ENCODE data around the gene LGR4.
"Not testable (repeated sequence)": the region's sequence is repeated elsewhere in the genome, so short reads cannot be mapped to it uniquely, and the experiment has no call there.

Gene LGR4

DNA sequence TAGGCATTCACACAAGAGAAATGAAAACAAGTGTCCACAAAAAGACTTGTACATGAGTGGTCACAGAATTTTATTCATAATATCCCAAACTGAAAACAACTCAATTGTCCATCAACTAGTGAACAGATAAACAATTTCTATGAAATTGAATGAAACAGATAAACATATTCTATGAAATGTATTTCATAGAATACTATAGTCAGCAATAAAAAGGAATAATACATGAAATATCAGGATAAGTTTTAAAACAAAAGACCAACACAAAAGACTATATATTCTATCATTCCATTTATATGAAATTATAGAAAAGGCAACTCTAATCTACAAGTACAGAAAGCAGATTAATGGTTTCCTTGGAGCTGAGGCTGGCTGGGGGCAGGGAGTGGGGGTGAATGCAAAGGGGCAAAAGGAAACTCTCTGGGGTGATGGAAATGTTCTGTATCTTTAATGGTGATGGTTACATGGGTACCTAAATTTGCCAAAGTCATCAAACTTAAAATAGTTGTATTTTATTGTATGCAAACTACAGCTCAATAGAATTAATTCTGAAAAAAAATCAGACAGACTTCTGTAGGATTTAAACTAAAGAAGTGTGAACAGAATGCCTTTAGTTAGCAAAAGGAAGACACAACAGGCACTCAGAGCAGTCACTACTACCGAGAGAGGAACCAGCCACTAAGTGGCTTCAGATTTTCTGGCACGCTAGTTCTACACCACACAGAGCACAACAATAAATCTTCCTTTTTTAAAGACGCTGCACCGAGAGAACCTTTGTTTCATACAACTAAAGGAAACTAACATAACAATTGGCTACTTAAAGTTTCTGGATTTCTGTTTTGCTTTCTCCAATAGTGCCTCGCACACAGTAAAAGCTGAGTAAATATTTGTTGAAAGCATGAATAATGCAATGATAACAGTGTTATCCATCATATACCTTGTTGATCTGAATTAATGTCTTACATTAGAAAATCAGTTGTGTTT is 124.9 kb downstream of the LGR4 start:
- DNase-seq (ENCODE audit: low spot score): no peak

DNA sequence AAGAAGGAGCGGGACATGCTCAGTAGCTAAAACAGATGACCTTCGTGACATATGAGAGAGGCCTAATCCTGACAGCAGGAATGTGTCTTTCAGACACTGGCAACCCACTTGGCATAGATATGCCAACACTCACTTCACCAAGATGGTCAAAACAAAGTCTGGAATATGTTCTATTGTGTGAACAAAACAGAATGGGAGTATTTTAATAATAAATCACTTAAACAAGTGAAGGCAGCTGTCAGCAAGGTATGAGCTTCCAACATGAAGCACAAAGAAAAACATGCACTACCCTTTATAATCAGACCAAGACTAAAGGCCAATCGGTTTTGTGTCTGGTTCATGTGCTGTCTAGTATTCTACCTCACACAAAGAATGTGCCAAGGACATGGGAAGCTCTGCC is 132.6 kb downstream of the LGR4 start:
- no peak for DNase-seq (ENCODE audit: low spot score)

DNA sequence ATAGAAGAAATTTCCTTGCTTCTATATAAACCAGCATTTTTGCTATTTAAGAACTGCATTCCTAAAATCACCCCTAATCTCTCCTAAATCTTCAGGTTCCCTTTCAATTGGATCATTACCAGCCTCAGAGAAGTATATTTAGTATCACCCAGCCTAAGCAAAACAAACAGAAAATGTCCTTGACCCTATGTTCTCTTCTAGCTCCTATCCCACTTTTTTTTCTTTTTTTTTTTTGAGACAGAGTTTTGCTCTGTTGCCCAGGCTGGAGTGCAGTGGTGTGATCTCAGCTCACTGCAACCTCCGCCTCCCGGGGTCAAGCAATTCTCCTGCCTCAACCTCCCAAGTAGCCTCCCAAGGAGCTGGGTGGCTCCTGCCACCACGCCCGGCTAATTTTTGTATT is 137.8 kb downstream of the LGR4 start:
- DNase-seq (ENCODE audit: low spot score): not testable (repeated sequence)

DNA sequence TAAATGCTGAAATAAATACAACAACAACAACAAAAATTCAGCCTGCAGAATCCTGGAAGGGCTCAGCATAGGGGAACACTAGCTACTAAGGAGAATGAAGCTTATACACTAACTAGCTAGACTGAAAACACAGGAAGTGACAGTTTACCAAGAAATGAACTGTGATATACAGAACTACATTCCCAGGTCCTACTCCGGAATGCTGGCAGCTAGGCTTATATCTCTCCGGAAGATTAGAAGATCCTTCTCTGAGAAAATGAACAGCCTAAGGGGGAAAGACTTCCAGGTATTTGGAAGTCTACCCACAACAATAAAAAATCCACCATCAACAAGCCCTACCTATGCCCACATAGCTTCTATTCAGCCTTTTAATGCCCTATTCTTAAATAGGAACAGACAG is 140.6 kb downstream of the LGR4 start:
- no peak for DNase-seq (ENCODE audit: low spot score)

DNA sequence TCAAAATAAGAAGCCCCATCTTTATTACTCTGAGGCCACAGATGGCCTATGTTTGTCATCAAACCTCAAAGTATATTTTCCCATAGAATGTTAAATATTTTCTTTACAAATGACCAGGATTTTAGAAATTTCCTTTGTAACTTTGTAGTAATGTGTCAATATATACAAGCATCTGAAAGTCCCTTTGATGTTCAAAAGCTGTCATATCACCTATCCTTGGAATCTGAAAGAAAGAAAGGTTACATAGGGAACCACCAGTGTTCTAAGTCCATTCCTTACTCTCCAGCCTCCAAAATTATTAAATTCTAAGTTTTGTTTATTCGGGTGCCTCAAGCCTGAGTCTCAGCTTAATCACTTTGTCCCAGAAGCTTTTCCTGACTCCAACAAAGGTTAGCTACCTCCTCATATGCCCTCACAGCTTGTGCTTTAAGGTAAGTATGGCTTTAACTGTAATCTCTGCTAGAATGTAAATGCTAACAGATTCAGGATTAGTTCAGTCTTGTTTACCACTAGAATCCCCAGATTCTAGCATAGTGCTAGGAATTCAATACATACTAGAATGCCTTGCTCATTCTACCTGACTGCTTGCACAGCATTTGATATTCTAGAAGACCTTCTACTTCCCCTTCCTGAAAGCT is 141.8 kb downstream of the LGR4 start:
- no peak for DNase-seq (ENCODE audit: low spot score)

DNA sequence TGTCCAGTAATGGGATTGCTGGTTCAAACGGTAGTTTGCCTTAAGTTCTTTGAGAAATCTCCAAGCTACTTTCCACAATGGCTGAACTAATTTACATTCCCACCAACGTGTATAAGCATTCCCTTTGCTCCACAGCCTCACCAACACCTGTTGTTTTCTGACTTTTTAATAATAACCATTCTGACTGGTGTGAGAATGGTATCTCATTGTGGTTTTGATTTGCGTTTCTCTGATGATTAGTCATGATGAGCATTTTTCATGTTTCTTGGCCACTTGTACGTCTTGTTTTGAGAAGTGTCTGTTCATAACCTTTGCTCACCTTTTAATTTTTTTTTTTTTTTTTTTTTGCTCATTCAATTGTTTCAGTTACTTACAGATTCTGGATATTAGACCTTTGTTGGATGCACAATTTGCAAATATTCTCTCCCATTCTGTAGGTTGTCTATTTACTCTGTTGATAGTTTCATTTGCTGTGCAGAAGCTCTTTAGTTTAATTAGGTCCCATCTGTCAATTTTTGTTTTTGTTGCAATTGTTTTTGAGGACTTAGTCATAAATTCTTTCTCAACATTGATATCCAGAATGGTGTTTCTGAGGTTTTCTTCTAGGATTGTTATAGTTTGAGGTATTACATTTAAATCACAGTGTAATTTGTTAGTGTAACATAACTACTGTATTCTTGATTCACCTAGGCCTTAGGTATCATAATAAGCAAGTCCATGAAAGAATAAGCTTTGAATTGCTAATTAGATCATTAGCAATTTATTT is 142.5 kb downstream of the LGR4 start:
- no peak for DNase-seq (ENCODE audit: low spot score)

DNA sequence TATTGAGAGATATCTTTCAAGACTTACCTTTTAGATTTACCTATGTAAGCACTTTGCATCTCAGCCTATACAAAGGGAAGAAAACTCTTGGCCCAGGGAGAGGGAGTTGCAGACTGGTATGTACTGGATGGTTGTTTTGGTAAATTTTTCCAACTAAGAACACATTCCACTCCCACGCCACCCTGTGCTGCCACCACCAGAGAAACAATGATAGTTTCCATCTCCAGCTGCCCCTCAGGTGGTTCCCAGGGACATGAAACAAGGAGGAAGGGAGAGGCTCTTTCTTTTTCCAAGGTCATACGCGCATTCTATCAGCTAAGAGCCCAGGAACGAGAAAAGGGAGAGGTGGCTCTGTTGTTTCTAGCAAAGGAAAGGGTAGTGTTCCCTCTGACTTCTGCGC is 144.0 kb downstream of the LGR4 start:
- DNase-seq (ENCODE audit: low spot score): no peak

DNA sequence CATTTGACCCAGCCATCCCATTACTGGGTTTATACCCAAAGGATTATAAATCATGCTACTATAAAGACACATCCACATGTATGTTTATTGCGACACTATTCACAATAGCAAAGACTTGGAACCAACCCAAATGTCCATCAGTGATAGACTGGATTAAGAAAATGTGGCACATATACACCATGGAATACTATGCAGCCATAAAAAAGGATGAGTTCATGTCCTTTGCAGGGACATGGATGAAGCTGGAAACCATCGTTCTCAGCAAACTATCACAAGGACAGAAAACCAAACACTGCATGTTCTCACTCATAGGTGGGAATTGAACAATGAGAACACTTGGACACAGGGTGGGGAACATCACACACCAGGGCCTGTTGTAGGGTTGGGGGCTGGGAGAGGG is 145.5 kb downstream of the LGR4 start:
- not testable (repeated sequence) for DNase-seq (ENCODE audit: low spot score)

DNA sequence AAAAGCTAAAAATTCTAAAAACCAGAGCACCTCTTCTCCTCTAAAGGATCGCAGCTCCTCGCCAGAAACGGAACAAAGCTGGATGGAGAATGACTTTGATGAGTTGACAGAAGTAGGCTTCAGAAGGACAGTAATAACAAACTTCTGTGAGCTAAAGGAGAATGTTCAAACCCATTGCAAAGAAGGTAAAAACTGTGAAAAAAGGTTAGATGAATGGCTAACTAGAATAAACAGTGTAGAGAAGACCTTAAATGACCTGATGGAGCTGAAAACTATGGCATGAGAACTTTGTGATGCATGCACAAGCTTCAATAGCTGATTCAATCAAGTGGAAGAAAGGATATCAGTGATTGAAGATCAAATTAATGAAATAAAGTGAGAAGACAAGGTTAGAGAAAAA is 150.4 kb downstream of the LGR4 start:
- not testable (repeated sequence) for DNase-seq (ENCODE audit: low spot score)

DNA sequence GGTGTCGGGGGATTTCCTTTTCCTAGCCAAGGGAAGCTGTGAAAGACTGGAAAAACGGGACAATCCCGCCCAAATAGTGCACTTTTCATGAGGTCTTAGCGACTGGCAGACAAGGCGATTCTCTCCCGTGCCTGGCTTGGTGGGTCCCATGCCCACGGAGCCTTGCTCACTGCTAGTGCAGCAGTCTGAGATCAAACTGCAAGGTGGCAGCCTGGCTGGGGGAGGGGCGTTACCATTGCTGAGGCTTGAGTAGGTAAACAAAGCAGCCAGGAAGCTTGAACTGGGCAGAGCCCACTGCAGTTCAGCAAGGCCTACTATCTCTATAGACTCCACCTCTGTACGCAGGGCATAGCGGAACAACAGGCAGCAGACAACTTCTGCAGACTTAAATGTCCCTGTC is 151.2 kb downstream of the LGR4 start:
- DNase-seq (ENCODE audit: low spot score): not testable (repeated sequence)

DNA sequence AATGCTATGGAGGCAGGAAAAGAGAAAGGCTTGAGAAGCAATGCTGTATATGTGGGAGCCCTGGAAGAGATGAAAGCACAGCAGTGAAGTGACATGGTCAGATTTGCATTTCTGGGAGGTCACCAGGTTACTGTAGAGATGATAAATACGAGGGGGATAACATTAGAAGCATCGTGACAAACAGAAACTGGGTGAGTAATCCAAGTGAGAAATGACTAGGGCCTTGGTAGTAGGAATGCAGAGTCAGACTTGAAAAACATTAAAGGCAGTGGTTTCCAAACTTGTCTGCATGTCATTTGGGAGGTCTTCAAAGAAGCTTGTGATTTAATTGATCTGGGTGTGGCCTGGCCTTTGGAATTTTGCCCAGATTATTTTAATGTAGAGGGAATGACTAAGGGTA is 153.5 kb downstream of the LGR4 start:
- DNase-seq (ENCODE audit: low spot score): no peak

DNA sequence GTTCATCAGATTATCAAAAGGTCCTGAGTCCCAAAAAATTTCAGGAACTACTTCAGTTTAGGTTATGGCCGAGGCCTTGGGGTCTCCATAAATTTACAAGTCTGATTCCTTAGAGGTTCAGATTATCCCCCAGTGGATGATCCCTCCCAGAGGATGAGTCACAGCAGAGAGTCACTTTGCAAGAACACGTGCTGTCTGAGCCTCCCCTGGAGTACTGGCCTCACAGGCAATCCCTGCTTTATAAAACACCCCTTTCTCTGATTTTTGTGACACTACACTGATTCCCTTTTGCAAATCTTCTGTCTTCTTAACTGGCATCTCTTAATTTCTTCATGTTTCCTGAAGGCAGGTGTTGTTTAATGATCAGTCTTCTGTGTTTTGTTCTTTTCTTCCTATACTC is 154.8 kb downstream of the LGR4 start:
- DNase-seq (ENCODE audit: low spot score): no peak

All from ecto neural progenitor cell (in vitro differentiated cells).